A673 (cell line): ENCODE results near the gene DSCAM. TPM values are rescaled to one million over a fixed set of nuclear protein-coding genes. Genes with fewer than 3 reads are reported as not detected.

Source experiments
- BruUV-seq: library from RNA; stranded (reverse); fragments of 400-500 nt; replicated peaks from 2 replicates; lab custom pipeline; 2021; lab: Mats Ljungman, UMichigan
- CTCF ChIA-PET: fragments of 300-600 bp; sonication (Branson Sonifier 250); formaldehyde crosslinking; loops from one replicate; lab custom pipeline; 2022; ENCODE audit warnings: antibody characterized with exemption; lab: Charles Lee
- POLR2A ChIA-PET: fragments of 300-600 bp; sonication (Branson Sonifier 250); formaldehyde crosslinking; loops from one replicate; lab custom pipeline; 2022; ENCODE audit warnings: antibody characterized with exemption; ENCODE audit not compliant: low non-redundant PET; lab: Charles Lee
- DNase-seq: peaks from one replicate; pipeline ENCODE4 v3.0.0-alpha.2; 2015; ENCODE audit warnings: low spot score
- H3K27ac ChIP-seq: fragments of 200-600 bp; sonication (generic); 2 replicates; pipeline ENCODE4 v1.5.1; 2016; ENCODE audit warnings: mixed run types, low read depth, mild to moderate bottlenecking, mixed read lengths, antibody characterized with exemption, low read length; ENCODE audit not compliant: poor library complexity, severe bottlenecking
- H3K27me3 ChIP-seq: fragments of 200-600 bp; sonication (generic); replicated peaks from 2 replicates; pipeline ENCODE4 v1.6.1; 2017; ENCODE audit warnings: mixed run types, low read depth, mild to moderate bottlenecking, mixed read lengths, antibody characterized with exemption, low read length; ENCODE audit not compliant: insufficient read depth, poor library complexity
- H3K36me3 ChIP-seq: fragments of 200-600 bp; sonication (generic); 2 replicates; pipeline ENCODE4 v1.6.1; 2016; ENCODE audit warnings: mixed run types, mild to moderate bottlenecking, mixed read lengths, antibody characterized with exemption, low read length; ENCODE audit not compliant: insufficient read depth, poor library complexity, severe bottlenecking
- H3K4me1 ChIP-seq: fragments of 200-600 bp; sonication (generic); 2 replicates; pipeline ENCODE4 v1.6.1; 2017; ENCODE audit warnings: mixed run types, mild to moderate bottlenecking, mixed read lengths, antibody characterized with exemption, low read length; ENCODE audit not compliant: insufficient read depth, poor library complexity, severe bottlenecking
- H3K4me3 ChIP-seq: fragments of 200-600 bp; sonication (generic); 2 replicates; pipeline ENCODE4 v1.5.1; 2016; ENCODE audit warnings: low read depth, mixed run types, mild to moderate bottlenecking, mixed read lengths, low read length; ENCODE audit not compliant: poor library complexity, severe bottlenecking
- H3K9me3 ChIP-seq: fragments of 200-600 bp; sonication (generic); 2 replicates; pipeline ENCODE4 v1.6.1; 2016; ENCODE audit warnings: mixed run types, low read depth, mild to moderate bottlenecking, mixed read lengths, antibody characterized with exemption, low read length; ENCODE audit not compliant: poor library complexity, severe bottlenecking
- CTCF ChIP-seq: fragments of 300-800, 200-600 bp; sonication (generic); conservative IDR thresholded peaks from 2 replicates; pipeline ENCODE4 v1.5.1; 2017; ENCODE audit warnings: low read depth, mild to moderate bottlenecking, antibody characterized with exemption, low read length, moderate library complexity, mixed read lengths
- EZH2 ChIP-seq: fragments of 200-600 bp; sonication (generic); IDR thresholded peaks from 2 replicates; pipeline ENCODE4 v1.6.1; 2017; ENCODE audit warnings: borderline replicate concordance, low read depth, mild to moderate bottlenecking, mixed read lengths, antibody characterized with exemption, low read length; ENCODE audit not compliant: poor library complexity, severe bottlenecking
- intact Hi-C: fragments of 100-400 bp; cut with micrococcal nuclease; formaldehyde crosslinking; loops from one replicate; pipeline ENCODE4 v1.10.0; 2022; ENCODE audit not compliant: unreplicated experiment
- total RNA-seq: library from RNA; stranded (reverse); gene quantifications from 2 replicates; pipeline ENCODE4 v1.2.3, GENCODE V29; 2021

DSCAM gene
- total RNA-seq, 1 experiment from 2014 or later = not detected

DNA sequence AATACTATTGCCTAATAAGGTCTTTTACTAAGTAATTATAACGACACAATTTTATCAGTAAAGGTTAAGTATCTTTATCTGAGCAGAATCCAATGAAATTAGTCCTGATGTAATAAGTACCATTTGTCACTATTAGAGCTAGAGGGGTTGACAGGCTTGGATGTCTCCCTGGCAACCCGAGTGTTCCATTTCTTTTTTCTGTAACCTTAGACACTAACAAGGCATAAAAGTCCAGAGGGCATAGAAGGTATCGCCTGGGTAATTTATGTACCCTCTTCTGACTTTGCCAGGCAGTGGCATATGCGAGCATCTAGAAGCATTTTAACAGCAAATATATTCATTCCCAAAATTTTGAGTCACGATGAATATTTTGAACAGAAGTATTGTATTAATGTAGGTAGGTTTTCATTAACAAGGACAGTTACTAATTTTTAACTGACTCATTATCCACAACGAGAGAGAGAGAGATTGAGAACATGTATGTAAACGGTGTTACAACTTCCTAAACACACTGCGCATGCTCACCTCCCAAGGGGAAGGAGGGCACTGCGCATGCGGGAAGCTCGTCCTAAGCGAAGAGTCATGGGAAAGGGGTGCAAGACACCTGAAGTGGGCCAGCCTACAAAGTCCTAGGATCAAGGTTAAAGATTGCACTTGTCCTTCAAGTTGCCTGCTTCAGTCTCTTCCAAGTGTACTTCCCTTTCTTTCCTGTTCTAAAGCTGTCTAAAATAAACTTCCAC, 423.9 kb downstream of the DSCAM start:
- POLR2A ChIA-PET = no interaction called here
- Histone ChIP-seq H3K9me3 (peaks cover 36% of the 10 kb centered on the region), H3K4me3 (no peak overlapping the region), H3K27ac (no peak overlapping the region), H3K36me3 (no peaks in the 10 kb centered on the region), H3K27me3 (no peaks in the 10 kb centered on the region), H3K4me1 (no peaks in the 10 kb centered on the region)
- CTCF ChIA-PET = no interaction called here
- DNase-seq = no peak
- TF ChIP-seq CTCF (no peak), EZH2 (no peak)
- intact Hi-C loops = no loop called here
- BruUV-seq = no TSS peak

GRCh38 chr21:40421121-40421520, 425.8 kb downstream of the DSCAM start:
- H3K4me3 ChIP-seq = no peak overlapping the region
- no peaks in the 10 kb centered on the region for H3K27me3 ChIP-seq
- TF ChIP-seq CTCF (no peak), EZH2 (no peak)
- no peaks in the 10 kb centered on the region for H3K36me3 ChIP-seq
- intact Hi-C loops = no loop called here
- no peak for DNase-seq
- no peaks in the 10 kb centered on the region for H3K4me1 ChIP-seq
- ChIA-PET POLR2A (no interaction called here), CTCF (no interaction called here)
- H3K27ac ChIP-seq = no peak overlapping the region
- H3K9me3 ChIP-seq = peaks cover 36% of the 10 kb centered on the region
- BruUV-seq = no TSS peak

- Histone ChIP-seq H3K9me3 (peaks cover 34% of the 10 kb centered on the region), H3K36me3 (no peaks in the 10 kb centered on the region), H3K4me1 (no peaks in the 10 kb centered on the region), H3K27me3 (no peaks in the 10 kb centered on the region), H3K4me3 (no peak overlapping the region), H3K27ac (no peak overlapping the region)
- ChIA-PET CTCF (no interaction called here), POLR2A (no interaction called here)
- intact Hi-C loops = no loop called here
- no TSS peak for BruUV-seq
- TF ChIP-seq CTCF (no peak), EZH2 (no peak)
- no peak for DNase-seq
These were observed 430.4 kb downstream of the DSCAM start for GRCh38 chr21:40416572-40416971.
